Stomach smooth muscle (tissue), 2 donors: ENCODE measurements around the gene RBCK1.

Experiments used
- H3K27ac ChIP-seq: one replicate; pipeline ENCODE4 v1.7.0; 2013; ENCODE audit warnings: mild to moderate bottlenecking, low read length, inconsistent platforms
- H3K27me3 ChIP-seq, 2 donors: one replicate each; pipeline ENCODE4 v1.7.0; 2013; ENCODE audit warnings: low read length in 2 of 2; ENCODE audit not compliant: insufficient read depth in 2 of 2, control insufficient read depth in 1 of 2
- H3K36me3 ChIP-seq, 2 donors: one replicate each; pipeline ENCODE4 v1.7.0; 2013; ENCODE audit warnings: low read length in 2 of 2; ENCODE audit not compliant: control insufficient read depth in 2 of 2, insufficient read depth in 2 of 2
- H3K4me1 ChIP-seq: one replicate; pipeline ENCODE4 v1.7.0; 2013; ENCODE audit warnings: low read length; ENCODE audit not compliant: control insufficient read depth, insufficient read depth
- H3K4me3 ChIP-seq, 2 donors: one replicate each; pipeline ENCODE4 v1.7.0; 2013; ENCODE audit warnings: low read length in 2 of 2
- H3K9ac ChIP-seq, 2 donors: one replicate each; pipeline ENCODE4 v1.7.0; 2013; ENCODE audit warnings: low read length in 2 of 2, mild to moderate bottlenecking in 1 of 2
- H3K9me3 ChIP-seq, 2 donors: one replicate each; pipeline ENCODE4 v1.7.0; 2013; ENCODE audit warnings: low read length in 2 of 2; ENCODE audit not compliant: control insufficient read depth in 2 of 2
- donor health status: healthy.
- donor health status: Pancreatic carcinoma.

RBCK1 gene

DNA sequence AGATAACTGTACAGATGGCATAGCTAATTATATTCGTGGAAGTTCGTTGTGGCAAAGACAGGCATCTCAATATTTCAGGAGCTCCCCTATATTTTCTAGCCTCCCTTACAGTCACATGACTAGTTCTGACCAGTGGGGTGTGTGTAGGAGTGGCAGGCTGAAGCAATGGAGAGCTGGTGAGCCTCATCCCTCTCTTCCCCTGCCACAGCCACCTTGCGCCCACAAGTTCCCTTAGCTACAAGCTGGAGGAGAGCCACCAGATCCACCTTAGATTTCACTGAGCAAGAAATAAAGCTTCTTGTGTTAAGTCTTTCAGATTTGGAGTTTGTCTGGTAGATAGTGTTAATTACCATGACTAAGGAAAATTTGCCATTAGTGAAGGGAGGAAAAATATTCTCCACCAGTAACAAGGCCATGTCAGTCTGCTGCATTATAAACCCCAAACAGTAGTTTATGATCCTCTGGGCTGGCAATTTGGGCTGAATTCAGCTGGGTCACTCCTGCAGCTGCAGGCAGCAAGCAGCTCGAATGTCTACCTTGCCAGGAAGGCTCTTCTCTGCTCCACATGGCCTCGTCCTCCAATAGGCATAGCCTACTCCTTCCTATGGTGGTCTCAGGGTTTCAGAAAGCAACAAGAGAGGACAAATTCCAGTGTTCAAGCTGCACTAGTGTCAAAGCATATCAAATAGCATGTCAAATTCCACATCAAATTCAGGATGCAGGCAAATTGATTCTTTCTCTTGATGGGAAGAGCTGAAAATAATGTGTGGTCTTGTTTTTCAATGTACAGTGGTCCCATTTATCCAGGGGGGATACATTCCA, 7.4 kb upstream of the RBCK1 start:
- no peak overlapping the region for H3K9ac ChIP-seq
- H3K27ac ChIP-seq, result no peak overlapping the region

DNA sequence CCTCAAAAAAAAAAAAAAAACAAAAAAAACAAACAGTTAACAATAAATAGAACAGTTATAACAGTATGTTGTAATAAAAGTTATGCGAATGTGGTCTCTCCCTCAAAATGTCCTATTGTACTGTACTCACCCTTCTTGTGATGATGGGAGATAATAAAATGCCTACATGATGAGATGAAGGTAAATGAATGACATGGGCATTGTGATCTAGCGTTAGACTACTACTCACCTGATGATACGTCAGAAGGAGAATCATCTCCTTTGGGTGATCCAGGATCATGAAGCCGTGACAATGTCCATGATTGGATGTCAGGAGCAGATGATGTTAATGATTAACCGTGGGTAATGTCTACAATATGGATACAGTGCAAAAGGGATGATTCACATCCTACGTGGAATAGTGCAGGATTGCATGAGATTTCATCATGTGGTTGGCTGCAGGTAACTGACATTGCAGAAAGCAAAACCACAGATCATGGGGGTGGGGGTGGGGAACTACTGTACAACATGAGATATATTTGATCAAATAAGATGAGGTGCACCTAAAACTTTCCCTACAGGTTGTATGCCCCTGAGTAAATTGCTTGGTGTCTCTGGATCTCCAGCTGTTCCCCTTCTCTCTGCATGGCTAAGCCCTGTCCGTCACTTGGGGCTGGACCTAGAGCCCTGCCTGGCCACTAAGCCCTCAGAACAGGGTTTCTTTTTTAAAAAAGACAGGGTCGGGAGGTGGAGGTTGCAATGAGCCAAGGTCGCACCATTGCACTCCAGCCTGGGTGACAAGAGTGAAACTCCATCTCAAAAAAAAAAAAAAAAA, 6.2 kb upstream of the RBCK1 start:
- Histone ChIP-seq H3K27ac (no peak overlapping the region), H3K4me3 (no peak overlapping the region), H3K27me3 (peaks cover 0 to 5% of the 10 kb centered on the region in 2 donors), H3K9ac (peak overlapping the region in 1 of 2 donors; percentile 21), H3K36me3 (no peaks in the 10 kb centered on the region), H3K4me1 (peaks cover under 1% of the 10 kb centered on the region), H3K9me3 (no peaks in the 10 kb centered on the region)

More for the DNA sequence above, 7.4 kb upstream of the RBCK1 start:
- Histone ChIP-seq H3K9me3 (no peaks in the 10 kb centered on the region), H3K36me3 (no peaks in the 10 kb centered on the region), H3K27me3 (peaks cover 0 to 5% of the 10 kb centered on the region in 2 donors), H3K4me3 (no peak overlapping the region), H3K4me1 (no peaks in the 10 kb centered on the region)

DNA sequence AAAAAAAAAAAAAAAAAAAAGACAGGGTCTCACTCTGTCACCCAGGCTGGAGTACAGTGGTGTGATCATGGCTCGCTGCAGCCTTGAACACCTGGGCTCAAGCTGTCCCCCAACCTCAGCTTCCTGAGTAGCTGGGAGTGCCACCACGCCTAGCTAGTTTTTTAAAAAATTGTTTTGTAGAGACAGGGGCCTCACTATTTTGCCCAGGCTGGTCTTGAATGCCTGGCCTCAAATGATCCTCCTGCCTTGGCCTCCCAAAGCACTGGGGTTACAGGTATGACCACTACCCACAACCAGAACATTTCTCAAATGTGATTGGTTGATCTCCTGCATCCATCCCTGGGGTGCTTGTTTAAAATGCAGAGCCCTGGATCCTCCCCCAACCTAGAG, 5.6 kb upstream of the RBCK1 start:
- Histone ChIP-seq H3K4me3 (no peak overlapping the region), H3K27me3 (peaks cover 0 to 5% of the 10 kb centered on the region in 2 donors), H3K9ac (no peak overlapping the region), H3K9me3 (no peaks in the 10 kb centered on the region), H3K36me3 (no peaks in the 10 kb centered on the region), H3K4me1 (peaks cover 5% of the 10 kb centered on the region), H3K27ac (no peak overlapping the region)

- Histone ChIP-seq H3K9ac (no peak overlapping the region), H3K36me3 (no peaks in the 10 kb centered on the region), H3K27ac (no peak overlapping the region), H3K9me3 (no peaks in the 10 kb centered on the region), H3K4me3 (no peak overlapping the region), H3K27me3 (peaks cover 0 to 5% of the 10 kb centered on the region in 2 donors), H3K4me1 (peaks cover 5% of the 10 kb centered on the region)
These were observed 5.1 kb upstream of the RBCK1 start for GRCh38 chr20:402898-403581.

DNA sequence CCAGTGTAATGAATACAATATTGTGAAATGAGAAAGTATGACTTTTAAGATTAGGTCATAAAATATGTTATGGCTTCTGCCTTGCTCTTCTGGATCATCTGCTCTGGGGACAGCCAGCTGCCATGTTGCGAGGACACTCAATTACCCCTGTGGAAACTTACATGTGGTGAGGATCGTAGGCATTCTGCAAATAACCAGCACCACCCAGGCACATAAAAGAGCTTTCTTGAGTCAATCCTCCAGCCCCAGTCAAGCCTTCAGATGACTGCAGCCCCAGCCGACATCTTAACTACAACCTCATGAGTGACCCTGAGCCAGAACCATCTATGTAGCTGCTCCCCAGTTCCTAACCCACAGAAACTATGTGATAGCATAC, 4.5 kb upstream of the RBCK1 start:
- Histone ChIP-seq H3K27ac (no peak overlapping the region), H3K9me3 (no peaks in the 10 kb centered on the region), H3K36me3 (no peaks in the 10 kb centered on the region), H3K27me3 (peaks cover 0 to 5% of the 10 kb centered on the region in 2 donors), H3K4me1 (peaks cover 7% of the 10 kb centered on the region), H3K9ac (no peak overlapping the region), H3K4me3 (no peak overlapping the region)

DNA sequence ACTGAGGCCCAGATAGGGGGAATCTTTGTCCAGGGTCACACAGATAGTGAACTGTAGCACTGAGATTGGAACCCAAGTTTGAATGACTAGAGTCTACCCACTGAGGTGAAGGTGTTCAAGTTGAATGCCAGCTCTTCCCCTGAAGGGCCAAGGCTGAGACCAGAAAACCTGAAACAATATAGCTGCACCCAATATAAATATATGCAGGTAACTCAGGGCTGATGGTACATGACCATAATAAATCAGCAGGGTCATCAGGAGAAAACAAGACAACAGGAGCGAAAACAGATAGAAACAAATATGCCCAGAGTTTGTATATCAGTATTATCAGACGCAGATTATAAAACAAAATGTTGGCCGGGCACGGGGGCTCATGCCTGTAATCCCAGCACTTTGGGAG, 4.0 kb upstream of the RBCK1 start:
- Histone ChIP-seq H3K9ac (no peak overlapping the region), H3K4me1 (peaks cover 12% of the 10 kb centered on the region), H3K36me3 (no peaks in the 10 kb centered on the region), H3K4me3 (no peak overlapping the region), H3K27me3 (peaks cover 0 to 5% of the 10 kb centered on the region in 2 donors), H3K27ac (no peak overlapping the region), H3K9me3 (no peaks in the 10 kb centered on the region)

DNA sequence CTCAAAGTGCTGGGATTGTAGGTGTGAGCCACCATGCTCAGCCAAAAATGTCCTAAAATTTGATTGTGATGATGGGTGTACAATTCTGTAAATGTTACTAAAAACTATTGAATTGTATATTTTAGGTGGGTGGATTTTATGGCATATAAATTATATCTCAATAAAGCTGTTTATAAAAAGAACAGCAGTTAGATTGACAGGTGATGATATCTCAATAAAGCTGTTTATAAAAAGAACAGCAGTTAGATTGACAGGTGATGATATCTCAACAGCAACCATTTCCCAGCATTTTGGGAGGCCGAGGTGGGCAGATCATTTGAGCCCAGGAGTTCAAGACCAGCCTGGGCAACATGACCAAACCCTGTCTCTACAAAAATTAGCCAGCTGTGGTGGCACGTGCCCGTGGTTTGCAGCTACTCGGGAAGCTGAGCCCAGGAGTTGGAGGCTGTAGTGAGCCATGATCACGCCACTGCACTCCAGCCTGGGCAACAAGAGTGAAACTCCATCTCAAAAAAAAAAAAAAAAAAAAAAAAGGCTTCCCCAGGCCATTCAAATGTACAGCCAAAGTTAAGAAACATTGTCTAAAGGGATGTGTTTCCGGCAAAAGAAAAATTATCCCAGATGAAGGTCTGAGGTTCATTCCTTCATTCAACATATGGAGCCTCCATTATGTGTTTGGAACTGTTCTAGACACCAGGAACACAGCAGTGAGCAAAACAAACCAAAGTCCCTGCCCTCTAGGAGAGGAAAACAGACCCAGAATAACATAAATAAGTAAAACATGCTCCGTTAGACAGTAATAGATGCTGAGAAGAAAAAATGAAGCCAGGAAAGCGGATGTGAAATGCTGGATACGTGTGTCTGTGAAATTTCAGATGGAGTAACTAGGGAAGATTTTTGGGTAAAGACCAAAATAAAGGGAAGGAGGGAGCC, 1.6 kb upstream of the RBCK1 start:
- H3K9me3 ChIP-seq, result no peaks in the 10 kb centered on the region
- H3K4me1 ChIP-seq, result peaks cover 25% of the 10 kb centered on the region
- H3K27ac ChIP-seq, result peak overlapping the region; percentile 60
- H3K4me3 ChIP-seq, result peak overlapping the region in 1 of 2 donors; percentile 81
- peak overlapping the region in 1 of 2 donors; percentile 69 for H3K9ac ChIP-seq
- peaks cover 0 to 2% of the 10 kb centered on the region in 2 donors for H3K27me3 ChIP-seq
- H3K36me3 ChIP-seq, result peaks cover 3 to 8% of the 10 kb centered on the region in 2 donors

- Histone ChIP-seq H3K27ac (peak overlapping the region; percentile 60), H3K4me3 (peak overlapping the region; percentile 78 to 81), H3K4me1 (peaks cover 25% of the 10 kb centered on the region), H3K9ac (peak overlapping the region; percentile 69), H3K27me3 (no peaks in the 10 kb centered on the region), H3K9me3 (no peaks in the 10 kb centered on the region), H3K36me3 (peaks cover 7 to 11% of the 10 kb centered on the region in 2 donors)
These were observed 756 bp upstream of the RBCK1 start for GRCh38 chr20:407133-407952.

DNA sequence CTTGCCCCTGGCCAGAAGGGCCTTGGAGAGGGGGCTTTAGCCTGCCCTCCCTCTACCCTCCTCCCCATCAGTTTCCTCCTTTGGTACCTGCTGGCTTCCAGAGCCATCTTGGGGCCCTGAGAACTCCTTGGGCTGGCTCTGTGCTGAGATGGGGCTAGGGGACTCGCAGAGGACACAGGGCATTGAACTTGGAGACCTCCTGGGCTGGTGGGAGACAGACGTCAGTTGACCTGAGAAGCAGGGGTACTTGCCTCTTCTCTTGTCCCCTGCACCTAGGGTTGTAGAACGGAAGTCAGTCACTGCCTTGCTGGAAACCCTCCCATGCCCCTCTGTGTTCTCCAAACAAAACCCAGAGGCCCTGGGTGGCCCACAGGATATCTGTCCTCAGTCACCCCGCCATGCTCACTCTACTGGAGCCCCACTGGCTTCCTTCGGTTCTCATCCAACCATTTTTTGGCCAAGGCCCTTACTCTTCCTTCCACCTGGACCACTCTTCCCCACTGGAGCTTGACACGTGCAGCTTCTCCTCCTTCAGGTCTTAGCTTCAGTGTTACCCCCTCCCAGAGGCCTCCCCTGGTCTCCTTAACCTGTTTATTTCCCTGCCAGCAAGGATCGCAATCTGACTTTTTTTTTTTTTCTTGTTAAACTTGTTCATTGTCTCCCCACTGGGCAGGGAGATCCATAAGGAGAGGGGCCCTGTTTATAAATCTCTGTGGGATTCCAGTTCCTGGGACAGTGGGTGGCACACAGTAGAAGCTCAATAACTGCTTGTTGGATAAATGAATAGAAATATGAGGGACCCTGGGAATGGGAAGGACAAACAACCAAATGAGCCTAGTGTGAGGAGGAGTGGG, 971 bp downstream of the RBCK1 start:
- peaks cover 25% of the 10 kb centered on the region for H3K4me1 ChIP-seq
- H3K4me3 ChIP-seq, result peak overlapping the region; percentile 84 to 97
- H3K9ac ChIP-seq, result peak overlapping the region; percentile 87 to 96
- H3K27ac ChIP-seq, result peak overlapping the region; percentile 82
- no peaks in the 10 kb centered on the region for H3K9me3 ChIP-seq
- peaks cover 7 to 11% of the 10 kb centered on the region in 2 donors for H3K36me3 ChIP-seq
- no peaks in the 10 kb centered on the region for H3K27me3 ChIP-seq
